MM.1S (cell line): ENCODE data around the gene YIPF4.
"Not testable (repeated sequence)": the region's sequence is repeated elsewhere in the genome, so short reads cannot be mapped to it uniquely, and the experiment has no call there.

Experiments
- CTCF ChIP-seq: fragments of 300-600 bp; sonication (generic); IDR thresholded peaks from 2 replicates; pipeline ENCODE4 v1.5.1; 2016; ENCODE audit warnings: antibody characterized with exemption, low read length, mixed read lengths
- EZH2 ChIP-seq: fragments of 300-600 bp; sonication (generic); optimal IDR thresholded peaks from 2 replicates; pipeline ENCODE3; 2017; ENCODE audit warnings: low read depth, mild to moderate bottlenecking, antibody characterized with exemption, low read length, mixed read lengths
- EZH2phosphoT487 ChIP-seq: fragments of 300-600 bp; sonication (generic); IDR thresholded peaks from 2 replicates; pipeline ENCODE4 v1.6.1; 2018; ENCODE audit warnings: antibody characterized with exemption, low read length

- not testable (repeated sequence) for TF ChIP-seq CTCF, EZH2, EZH2phosphoT487
Measured at GRCh38 chr2:32329180-32329980, 51.7 kb downstream of the YIPF4 start.
